Femur (tissue), 1 donor: Measurements from ENCODE around the gene KCTD21.
"Not testable (repeated sequence)": the region's sequence is repeated elsewhere in the genome, so short reads cannot be mapped to it uniquely, and the experiment has no call there.

Experiments
- DNase-seq: peaks from one replicate; pipeline ENCODE4 v3.0.0-alpha.2; 2017

KCTD21 gene

DNA sequence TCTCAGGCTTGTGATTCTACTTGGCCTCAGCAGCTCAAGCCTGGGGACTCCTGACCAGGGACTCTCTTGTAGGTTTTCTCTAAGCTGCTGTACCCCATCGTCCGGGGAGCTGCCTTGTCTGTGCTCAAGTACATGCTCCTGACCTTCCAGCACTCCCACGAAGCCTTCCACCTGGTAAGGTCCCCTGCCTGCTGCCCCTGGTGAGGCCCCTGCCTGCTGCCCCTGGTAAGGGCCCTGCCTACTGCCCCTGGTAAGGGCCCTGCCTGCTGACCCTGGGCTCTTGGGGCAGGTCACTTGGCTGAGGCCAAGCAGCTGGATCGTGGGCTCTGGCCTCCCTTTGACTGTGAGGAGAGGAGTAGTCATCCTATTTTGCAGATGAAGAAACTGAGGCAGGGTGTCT lies 11.6 kb upstream of the KCTD21 start:
- no peak for DNase-seq

GRCh38 chr11:78199653-78200015 lies 11.2 kb upstream of the KCTD21 start:
- no peak for DNase-seq

- no peak for DNase-seq
Measured at GRCh38 chr11:78199015-78199652, 10.7 kb upstream of the KCTD21 start.

DNA sequence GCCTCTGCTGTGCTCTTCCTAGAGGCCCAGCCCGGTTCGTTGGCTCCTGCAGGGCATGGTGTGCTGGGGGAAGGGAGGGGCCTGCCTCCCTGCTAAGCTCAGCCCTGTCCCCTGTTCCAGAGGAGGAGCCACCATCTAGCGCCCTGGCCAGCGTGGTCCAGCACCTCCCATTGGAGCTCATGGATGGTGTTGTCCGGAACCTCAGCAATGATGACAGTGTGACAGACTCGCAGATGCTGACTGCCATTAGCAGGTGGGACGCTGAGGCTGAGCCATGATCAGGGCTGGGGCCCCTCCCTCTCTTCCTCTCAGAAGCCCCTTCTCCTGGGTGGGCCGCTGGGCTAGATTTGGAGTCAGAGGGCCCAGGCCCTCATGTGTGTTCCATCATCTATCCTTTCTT lies 9.4 kb upstream of the KCTD21 start:
- no peak for DNase-seq

DNA sequence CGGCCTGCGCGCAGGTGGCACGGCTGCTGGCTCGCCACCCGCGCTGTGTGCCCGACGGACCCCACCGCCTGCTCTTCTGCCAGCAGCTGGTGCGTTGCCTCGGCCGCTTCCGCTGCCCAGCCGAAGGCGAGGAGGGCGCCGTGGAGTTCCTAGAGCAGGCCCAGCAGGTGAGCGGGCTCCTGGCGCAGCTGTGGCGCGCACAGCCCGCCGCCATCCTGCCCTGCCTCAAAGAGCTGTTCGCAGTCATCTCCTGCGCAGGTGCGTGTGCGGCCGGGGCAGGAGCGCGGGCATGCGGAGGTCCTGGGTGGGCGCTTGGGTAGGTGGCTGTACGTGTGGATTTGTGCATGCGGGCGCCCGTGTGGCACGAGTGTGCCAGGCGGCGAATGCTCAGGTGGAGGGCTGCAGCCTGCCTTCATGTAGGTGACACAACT lies 8.2 kb upstream of the KCTD21 start:
- no peak for DNase-seq

GRCh38 chr11:78195917-78196560 lies 7.6 kb upstream of the KCTD21 start:
- DNase-seq, result peak; percentile 40

GRCh38 chr11:78194490-78194889 lies 6.1 kb upstream of the KCTD21 start:
- DNase-seq, result no peak

- DNase-seq, result no peak
Measured at GRCh38 chr11:78193806-78194205, 5.4 kb upstream of the KCTD21 start.

DNA sequence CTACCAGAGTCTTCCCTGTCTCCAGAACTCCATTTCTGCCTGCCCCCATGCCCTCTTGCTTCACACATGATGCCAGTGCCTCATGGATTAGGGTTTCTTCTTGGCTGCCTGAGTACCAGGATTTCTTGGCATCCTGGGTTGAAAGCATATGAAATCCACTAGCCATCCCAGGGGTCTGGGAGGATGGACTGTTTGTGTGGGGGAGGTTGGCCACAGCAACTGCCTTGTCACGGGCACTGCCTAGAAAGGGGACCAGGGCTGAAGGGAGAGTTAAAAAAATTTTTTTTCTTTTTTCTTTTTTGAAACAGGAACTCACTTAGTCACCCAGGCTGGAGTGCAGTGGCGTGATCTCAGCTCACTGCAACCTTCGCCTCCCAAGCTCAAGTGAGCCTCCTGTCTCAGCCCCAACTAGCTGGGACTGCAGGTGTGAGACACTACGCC lies 4.5 kb upstream of the KCTD21 start:
- no peak for DNase-seq

GRCh38 chr11:78192223-78192719 lies 3.8 kb upstream of the KCTD21 start:
- DNase-seq, result no peak

GRCh38 chr11:78190871-78191538 lies 2.6 kb upstream of the KCTD21 start:
- DNase-seq, result no peak

- peak; percentile 17 for DNase-seq
Measured at GRCh38 chr11:78190374-78190773, 1.9 kb upstream of the KCTD21 start.

DNA sequence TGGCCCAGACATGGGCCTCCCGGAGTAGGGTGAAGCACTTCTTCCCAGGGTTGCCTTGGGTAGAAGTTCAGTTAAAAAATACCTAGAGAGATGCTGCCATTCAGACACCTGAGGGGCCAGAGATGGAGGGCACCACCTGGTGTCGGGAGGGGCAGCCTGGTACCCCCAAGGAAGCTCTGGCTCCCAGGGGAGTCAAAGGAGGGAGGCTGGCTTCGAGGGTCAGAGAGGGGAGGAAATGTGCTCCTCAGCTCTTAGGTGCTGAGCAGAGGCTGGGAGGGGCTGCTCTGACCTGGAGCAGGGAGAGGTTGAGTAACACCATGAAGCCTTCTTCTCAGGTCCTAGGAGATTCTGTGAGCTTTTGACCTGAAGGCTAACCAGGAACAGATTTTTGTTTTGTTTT lies 1.4 kb upstream of the KCTD21 start:
- DNase-seq, result peak; percentile 16

- DNase-seq, result peak; percentile 22
Measured at GRCh38 chr11:78189174-78189724, 823 bp upstream of the KCTD21 start.

DNA sequence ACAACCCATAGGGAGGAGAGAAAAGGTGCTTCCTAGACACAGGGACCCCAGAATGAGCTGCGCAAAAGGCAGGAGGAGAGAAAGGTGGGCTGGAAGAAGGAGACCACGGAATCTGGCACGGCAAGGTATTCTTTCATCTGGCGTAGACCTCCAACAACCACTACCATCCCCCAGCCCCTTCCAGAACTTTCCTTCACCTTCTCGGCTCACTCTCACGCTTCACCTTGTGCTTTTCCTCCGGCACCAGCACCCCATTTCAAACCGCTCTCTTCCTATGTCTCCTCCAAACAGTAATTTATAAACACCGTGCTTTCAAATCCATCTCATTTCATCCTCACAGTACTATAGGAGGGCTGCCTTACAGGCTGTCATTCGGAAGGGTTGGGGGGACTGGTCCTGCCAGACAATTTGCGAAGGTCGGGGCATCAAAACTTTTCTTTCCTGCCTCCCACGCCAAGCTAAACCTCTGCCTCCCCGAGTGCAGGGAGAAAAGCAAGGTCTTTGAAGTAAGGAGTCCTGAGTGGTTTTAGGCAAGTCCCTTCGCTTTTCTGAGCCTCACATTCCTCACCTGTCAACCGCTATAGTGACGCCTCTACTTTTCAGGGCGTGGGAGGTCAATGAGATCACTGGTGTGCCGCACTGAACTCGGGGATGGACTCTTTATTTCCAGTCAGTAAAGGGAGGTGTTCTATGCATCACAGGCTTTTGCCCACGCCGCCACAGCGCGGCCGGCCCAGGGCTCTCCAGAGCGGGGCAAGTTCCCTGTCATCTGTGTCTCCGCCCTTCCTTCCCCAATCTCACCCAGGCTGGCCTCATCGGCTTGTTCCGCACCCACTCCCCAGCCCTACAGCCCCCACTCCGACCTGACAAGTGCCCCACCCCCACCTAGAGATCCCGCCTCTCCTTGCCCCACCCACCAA lies 800 bp downstream of the KCTD21 start:
- DNase-seq, result no peak

DNA sequence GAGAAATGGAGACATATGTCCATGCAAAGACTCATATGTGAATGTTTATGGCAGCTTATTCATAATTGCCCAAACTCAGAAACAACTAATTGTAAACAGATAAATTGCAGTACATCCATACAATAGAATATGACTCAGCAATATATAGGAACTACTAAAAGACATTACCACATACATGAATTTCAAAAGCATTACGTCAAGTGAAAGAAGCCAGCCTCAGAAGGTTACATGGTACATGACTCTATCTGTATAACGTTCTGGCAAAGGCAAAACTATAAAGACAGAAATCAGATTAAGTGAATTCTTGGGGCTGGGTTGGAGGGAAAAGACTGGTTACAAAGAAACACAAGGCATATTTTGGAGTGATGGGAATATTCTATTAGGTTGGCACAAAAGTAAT lies 7.2 kb downstream of the KCTD21 start:
- no peak for DNase-seq

- no peak for DNase-seq
Measured at GRCh38 chr11:78180751-78181150, 7.7 kb downstream of the KCTD21 start.

DNA sequence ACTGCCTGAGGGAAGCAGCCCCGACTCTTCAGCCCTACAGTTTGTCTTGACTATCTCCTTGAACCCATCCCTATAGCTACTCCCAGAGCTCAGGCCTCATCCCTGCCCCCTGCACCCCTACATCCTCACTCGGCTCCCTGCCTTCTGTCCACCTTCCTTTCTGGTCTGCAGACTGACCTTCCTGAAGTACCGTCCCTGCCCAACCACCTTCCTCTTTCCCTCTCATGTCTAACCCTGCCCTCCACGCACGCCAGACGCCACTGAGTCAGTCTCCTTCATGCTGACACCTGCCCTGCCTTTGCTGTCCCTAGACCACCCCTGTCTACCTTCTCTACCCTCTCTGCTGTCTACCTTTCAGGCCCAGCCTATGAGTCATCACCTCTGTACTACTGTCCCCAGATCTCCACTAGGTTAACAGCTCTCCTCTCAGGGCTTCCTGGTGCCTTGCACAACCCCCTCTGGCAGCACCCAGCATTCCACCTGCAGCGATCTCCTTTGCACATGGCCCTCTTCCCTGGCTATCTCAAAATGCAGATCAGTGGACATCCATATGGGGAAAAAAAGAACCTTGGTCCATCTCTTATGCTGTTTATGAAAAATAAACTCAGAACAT lies 8.9 kb downstream of the KCTD21 start:
- no peak for DNase-seq

- DNase-seq, result no peak
Measured at GRCh38 chr11:78177216-78177615, 11.2 kb downstream of the KCTD21 start.

DNA sequence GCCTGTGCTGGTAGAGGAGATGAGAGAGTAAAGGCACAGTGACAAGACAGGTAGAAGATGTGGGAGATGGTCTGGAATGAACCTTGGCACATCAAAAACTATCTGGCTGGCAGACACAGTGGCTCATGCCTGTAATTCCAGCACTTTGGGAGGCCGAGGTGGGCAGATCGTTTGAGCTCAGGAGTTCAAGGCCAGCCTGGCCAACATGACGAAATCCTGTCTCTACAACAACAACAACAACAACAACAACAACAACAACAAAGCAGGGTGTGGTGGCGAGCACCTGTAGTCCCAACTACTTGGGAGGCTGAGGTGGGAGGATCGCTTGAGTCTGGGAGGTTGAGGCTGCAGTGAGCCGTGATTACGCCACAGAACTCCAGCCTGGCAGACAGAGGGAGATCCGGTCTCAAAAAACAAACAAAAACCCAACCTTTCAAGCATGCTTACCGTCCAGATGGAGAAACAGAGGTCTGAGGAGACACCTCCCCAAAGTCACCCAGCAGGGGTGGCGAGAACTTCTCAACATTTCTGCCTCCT lies 11.8 kb downstream of the KCTD21 start:
- no peak for DNase-seq

DNA sequence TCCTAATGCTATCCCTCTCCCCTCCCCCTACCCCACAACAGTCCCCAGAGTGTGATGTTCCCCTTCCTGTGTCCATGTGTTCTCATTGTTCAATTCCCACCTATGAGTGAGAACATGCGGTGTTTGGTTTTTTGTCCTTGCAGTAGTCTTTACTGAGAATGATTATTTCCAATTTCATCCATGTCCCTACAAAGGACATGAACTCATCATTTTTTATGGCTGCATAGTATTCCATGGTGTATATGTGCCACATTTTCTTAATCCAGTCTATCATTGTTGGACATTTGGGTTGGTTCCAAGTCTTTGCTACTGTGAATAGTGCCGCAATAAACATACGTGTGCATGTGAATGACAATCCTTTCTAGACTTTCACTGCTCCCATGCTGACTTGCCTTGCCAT lies 12.6 kb downstream of the KCTD21 start:
- not testable (repeated sequence) for DNase-seq

DNA sequence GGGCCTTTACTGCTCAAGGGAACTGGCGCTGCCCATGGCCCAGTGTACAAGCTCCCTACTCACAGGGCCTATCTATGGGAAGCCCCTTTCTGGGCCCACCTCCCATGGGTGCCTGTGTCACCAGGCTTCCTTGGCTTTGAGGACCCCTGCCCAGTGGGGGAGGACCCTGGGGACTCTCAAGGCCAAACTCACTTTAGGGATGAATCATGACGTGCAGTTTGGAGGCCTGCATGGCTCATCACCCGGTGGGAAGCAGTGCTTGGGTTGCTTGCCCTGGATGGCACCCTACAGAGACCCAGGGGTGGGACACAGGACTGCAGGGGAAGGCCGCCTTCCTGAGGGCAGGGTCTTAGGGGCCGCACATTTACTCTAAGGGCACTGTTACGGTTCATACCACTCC lies 16.5 kb downstream of the KCTD21 start:
- DNase-seq, result no peak
